ENCODE data around the gene PDE8A.
"Not testable (repeated sequence)": the region's sequence is repeated elsewhere in the genome, so short reads cannot be mapped to it uniquely, and the experiment has no call there.

PDE8A gene

DNA sequence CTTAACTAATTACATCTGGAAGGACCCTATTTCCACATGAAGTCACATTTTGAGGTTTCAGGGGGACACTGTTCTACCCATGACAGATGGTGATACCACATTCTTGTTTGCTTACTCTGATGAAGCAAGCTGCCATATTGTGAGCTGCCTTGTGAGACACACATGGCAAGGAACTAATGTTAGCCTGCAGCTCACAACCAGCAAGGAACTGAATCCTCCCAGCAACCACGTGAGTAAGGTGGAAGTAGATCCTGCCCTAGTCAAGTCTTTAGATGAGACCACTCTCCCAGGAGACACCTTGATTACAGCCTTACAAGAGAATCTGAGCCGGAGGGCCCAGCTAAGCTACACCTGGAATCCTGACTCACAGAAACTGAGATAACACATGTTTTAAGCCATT is 160.1 kb downstream of the PDE8A start:
- DNase-seq: no peak

DNA sequence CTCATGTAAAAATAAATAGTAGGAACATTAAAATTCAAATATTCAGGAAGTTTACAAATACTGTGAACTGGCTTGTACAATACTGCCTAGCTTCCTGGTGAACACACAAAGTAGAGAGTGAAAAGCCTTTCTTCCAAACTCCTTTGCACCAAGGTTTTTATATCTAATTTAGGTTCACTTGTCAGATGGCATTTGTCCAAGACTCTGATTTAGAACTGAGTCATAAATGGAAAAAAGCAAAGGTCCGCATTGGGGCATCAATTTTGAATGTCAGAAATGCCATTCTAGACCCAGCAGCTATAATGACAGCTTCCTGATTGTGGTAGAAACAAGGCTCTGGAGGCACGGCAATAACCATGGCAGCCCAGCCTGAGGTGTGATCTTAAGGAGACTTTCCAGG is 160.7 kb downstream of the PDE8A start:
- DNase-seq: no peak

DNA sequence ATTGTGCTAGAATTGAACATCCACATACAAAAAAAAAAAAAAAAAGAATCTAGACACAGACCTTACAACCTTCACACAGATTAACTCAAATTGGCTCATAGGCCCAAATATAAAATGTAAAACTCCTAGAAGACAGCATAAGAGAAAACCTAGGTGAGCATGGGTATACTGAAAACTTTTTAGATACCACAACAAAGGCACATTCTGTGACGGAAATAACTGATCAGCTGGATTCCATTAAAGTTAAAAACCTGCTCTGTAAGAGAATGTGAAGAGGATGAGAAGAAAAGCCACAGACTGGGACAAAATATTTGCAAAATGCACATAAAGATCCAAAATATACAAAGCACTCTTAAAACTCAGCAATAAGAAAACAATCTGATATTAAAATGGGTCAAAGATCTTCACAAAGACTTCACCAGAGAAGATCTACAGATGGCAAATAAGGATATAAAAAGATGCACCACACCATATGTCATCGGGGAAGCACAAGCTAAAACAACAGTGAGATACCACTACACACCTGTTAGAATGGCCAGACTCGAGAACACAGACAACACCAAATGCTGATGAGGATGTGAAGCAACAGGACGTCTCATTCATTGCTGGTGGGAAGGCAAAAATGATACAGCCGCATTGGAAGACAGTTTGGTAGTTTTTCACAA is 167.9 kb downstream of the PDE8A start:
- DNase-seq: no peak

GRCh38 chr15:85150130-85150480 is 168.4 kb downstream of the PDE8A start:
- no peak for DNase-seq

- DNase-seq: no peak
These were observed 169.5 kb downstream of the PDE8A start for GRCh38 chr15:85151145-85151544.

DNA sequence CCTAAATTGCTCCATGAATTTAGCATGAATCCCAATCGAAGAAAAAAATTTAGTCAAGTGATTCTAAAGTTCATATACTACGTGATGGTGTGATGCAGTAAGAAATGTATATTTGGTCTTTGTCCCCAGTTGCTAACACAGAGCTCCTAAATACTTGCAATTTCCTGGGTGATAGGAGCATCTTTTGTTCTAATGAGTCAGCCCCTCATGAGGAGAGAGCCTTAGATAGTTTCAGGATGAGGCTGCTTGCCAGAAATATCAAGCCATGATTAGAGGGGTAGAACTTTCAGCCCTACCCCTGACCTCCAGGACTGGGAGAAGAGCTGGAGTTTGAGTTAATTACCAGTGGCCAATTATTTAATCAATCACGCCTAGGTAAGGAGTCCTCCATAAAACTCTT is 170.2 kb downstream of the PDE8A start:
- no peak for DNase-seq

- no peak for DNase-seq
These were observed 172.4 kb downstream of the PDE8A start for GRCh38 chr15:85154061-85154460.

DNA sequence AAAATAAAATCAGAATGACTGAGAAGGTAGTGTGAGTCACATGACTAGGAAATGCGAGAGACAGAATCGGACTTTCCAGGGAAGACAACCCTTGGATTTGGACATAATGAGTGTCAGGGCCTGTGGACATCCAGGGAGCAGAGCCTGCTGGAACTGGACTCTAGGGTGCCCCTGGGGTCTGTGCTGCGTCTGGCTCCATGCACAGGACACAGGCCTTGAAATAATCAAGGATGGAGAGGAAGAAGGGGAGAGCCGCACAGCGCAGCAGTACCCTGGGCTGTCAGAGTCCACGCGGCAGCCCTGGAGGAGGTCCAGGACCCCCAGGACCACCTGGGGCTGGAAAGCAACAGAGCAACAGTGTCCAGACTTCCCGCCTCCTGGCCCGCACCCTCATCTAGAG is 173.7 kb downstream of the PDE8A start:
- DNase-seq: no peak

- no peak for DNase-seq
These were observed 174.2 kb downstream of the PDE8A start for GRCh38 chr15:85155857-85156256.

DNA sequence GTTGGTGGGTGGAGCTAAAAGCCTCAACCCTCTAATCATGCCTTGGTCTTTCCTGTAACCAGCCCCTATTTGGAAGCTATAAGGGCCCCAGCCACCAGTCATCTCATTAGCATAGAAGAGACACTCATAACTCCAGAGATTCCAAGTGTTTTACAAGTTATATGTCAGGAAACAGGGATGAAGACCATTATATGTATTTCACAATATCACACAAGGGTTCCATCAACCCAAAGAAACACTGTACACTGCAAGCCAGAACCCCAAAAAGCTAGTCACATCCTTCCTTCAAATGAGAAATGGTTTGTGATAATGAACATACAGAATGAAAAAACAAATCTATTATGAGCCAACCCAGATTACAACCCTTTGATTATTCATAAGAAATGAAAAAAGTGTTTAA is 175.7 kb downstream of the PDE8A start:
- no peak for DNase-seq

- DNase-seq: no peak
These were observed 180.6 kb downstream of the PDE8A start for GRCh38 chr15:85162237-85162636.

- DNase-seq: no peak
These were observed 183.3 kb downstream of the PDE8A start for GRCh38 chr15:85164841-85165466.

DNA sequence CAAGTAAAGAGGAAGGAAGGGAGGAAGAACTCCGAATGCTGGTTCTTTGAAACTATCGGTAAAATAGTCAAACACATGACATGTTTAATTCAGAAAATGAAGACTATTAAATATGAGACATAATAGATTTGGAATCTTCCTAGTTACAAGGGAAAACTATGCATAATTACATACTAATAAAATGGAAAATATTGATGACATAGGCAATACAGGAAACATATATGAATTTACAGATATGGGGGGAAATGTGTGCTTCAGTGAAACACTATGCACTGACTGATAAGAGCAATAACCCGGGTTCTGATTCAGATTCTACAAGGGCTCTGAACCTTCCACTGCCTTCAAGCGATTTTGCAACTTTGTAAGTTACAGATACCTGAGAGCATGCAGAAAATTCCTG is 185.9 kb downstream of the PDE8A start:
- DNase-seq: no peak

DNA sequence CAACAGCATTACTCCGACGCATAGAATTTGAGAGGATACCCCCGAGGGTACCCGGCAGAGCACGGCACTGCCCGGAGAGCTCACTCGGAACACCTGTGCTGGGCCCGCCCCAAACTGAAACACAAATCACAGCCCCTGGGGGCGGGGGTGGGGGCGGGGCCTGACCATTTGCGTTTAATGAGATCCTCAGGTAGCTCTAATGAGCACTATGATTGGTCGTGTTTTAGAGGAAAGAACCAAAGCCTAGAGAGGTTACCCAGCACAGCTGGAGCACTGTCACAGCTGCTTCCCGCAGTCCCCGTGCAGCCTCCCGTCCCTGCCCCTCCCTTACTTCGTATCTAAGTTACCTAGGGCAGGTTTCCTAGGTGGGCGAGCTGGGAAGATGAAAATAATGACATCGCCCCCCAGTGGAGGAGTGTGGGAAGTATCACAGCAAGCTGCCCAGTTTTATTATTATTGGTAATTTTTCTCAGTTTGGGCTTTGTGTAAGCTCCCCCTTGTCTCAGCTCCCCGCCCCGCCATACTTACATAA is 187.1 kb downstream of the PDE8A start:
- DNase-seq: no peak

GRCh38 chr15:85171736-85172135 is 190.1 kb downstream of the PDE8A start:
- no peak for DNase-seq

DNA sequence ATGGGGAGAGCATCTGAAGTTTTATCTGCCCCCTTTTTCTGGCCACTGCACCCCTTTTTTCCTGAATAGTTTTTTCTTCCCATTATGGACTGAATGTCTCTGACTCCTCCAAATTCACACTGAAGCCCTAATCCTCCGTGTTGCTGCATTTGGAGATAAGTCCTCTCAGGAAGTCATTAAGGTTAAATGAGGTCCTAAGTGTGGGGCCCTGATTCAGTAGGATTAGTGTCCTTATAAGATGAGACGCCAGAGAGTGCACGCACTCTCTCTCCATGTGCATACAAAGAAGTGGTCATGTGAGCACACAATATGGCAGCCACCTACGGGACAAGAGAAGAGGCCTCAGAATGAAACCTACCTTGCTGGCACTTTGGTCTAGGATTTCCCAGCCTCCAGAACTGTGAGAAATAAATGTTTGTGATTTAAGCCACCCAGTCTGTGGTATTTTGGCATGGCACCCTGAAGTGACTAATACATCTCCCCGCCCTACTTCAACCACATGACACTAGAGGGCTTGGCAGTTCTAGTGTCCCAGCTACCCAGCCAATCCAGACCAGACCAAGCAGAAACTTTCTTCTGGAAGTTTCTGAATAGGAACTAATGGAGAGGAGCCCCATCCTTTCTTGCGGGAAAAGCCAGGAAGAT is 191.3 kb downstream of the PDE8A start:
- no peak for DNase-seq

DNA sequence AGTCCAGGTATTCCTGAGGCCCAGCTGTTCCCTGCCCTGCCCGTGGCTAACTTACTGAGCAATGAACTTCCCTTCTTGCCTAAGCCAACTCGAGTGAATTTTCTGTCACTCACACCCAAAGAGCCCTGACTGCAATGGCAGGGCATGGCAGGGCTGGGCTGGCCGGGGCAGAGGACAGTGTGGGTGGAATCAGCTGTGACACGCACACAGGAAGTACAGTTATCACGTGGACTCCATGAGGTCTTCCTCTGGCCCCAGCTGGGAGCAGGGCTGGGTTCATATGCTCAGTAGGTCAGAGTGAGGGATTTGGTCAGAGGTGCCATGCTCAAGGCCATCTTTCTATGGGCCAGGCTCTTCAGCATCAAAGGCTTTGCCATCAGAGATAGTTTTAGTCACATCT is 192.0 kb downstream of the PDE8A start:
- DNase-seq: not testable (repeated sequence)

- no peak for DNase-seq
These were observed 192.9 kb downstream of the PDE8A start for GRCh38 chr15:85174521-85174920.

GRCh38 chr15:85177042-85177515 is 195.4 kb downstream of the PDE8A start:
- DNase-seq: not testable (repeated sequence)

DNA sequence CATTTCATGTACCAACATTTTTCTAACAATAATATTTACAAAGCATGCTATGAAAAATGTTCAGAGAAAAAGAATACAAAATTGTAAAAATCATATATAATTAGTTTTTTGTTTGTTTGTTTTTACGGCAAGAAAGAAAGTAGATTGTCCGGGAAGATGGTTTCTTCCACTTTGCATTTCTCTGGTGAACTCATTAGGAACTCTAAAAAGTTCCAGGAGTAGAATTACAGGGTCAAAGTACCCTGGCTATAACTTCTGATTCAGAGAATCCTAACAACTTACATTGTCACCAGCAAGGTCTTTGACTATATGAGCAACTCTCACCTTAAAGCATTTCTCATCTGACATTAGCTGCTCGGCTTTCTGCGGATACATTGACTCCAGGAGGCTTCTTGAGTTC is 196.7 kb downstream of the PDE8A start:
- no peak for DNase-seq

- DNase-seq: no peak
These were observed 198.0 kb downstream of the PDE8A start for GRCh38 chr15:85179700-85180099.

DNA sequence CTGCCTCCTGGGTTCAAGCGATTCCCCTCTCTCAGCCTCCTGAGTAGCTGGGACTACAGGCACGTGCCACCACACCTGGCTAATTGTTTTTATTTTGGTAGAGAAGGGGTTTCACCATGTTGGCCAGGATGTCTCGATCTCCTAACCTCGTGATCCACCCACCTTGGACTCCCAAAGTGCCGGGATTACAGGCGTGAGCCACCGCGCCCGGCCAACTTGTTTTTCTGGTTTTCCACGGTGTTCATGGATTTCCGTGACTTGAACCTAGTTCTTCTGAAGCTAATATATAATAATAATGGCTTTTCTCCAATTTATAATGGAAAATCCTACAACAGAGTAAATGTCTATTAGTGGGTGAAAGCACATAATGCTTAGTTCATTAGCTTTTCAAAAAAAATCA is 203.7 kb downstream of the PDE8A start:
- DNase-seq: not testable (repeated sequence)

DNA sequence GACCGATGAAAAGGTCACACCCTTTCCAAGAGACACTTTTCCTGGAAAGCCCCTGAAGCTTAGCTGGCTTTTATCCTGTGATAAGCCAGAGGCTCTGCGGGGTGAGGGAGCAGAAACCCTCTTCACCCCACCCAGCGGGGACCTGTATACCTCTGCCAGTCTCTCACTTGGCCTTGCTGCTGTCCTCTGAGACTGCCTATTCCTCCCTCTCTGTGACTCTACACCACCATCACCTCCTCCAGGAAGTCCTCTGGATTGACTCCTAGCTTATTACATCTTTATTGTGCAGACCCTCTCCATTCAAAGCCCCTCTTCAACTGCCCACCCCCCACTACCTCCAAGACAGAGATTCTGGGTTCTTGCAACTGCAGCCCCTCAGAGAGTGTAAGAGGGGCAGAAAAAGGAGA is 206.5 kb downstream of the PDE8A start:
- not testable (repeated sequence) for DNase-seq

Data from NCI-H1436 treated with DMSO at 0.1 percent for 48 hours (cell line).